Gastrocnemius medialis (tissue), 4 donors: ENCODE data around the gene PIGZ.

ENCODE experiments used
- POLR2A ChIP-seq, 2 donors: fragments of 450-650 bp; IDR thresholded peaks; one replicate each; pipeline ENCODE4 v1.6.1; 2017; ENCODE audit warnings: antibody characterized with exemption in 2 of 2, mild to moderate bottlenecking in 2 of 2, moderate library complexity in 2 of 2
- TF ChIP-seq, protein P1 (sequence below), 5 experiments: fragments of 450-650 bp in 3 of 5; fragments of 200-600 bp in 2 of 5; sonication (generic) in 2 of 5; IDR thresholded peaks in 4 of 5; conservative IDR thresholded peaks in 1 of 5; 1 replicate in 4 of 5; 2 replicates in 1 of 5; pipeline ENCODE4 v1.5.1; 2016 to 2019; ENCODE audit warnings: antibody characterized with exemption in 5 of 5, mild to moderate bottlenecking in 3 of 5, moderate library complexity in 3 of 5

DNA sequence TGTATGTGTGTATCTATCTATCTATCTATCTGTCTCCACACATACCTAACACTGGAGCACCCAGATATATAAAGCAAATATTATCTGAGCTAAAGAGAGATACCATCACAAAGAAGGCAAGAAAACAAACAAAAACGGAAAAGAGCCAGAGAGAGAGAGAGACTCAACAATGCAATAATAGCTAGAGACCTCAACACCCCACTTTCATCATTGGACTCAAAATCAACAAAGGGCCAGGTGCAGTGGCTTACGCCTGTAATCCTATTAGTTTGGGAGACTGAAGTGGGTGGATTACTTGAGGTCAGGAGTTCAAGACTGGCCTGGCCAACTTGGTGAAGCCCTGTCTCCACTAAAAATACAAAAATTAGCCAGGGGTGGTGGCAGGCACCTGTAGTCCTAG, 49.7 kb downstream of the PIGZ start:
- TF ChIP-seq, protein P1, sequence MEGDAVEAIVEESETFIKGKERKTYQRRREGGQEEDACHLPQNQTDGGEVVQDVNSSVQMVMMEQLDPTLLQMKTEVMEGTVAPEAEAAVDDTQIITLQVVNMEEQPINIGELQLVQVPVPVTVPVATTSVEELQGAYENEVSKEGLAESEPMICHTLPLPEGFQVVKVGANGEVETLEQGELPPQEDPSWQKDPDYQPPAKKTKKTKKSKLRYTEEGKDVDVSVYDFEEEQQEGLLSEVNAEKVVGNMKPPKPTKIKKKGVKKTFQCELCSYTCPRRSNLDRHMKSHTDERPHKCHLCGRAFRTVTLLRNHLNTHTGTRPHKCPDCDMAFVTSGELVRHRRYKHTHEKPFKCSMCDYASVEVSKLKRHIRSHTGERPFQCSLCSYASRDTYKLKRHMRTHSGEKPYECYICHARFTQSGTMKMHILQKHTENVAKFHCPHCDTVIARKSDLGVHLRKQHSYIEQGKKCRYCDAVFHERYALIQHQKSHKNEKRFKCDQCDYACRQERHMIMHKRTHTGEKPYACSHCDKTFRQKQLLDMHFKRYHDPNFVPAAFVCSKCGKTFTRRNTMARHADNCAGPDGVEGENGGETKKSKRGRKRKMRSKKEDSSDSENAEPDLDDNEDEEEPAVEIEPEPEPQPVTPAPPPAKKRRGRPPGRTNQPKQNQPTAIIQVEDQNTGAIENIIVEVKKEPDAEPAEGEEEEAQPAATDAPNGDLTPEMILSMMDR (IDR thresholded peaks at IDR 0.05 in 4 of 5, conservative IDR thresholded peaks at IDR 0.05 in 1 of 5): no peak
- no peak for TF ChIP-seq POLR2A (IDR thresholded peaks at IDR 0.05)
